ENCODE data around the gene LIMA1.
"Not testable (repeated sequence)": the region's sequence is repeated elsewhere in the genome, so short reads cannot be mapped to it uniquely, and the experiment has no call there.

Gene LIMA1

DNA sequence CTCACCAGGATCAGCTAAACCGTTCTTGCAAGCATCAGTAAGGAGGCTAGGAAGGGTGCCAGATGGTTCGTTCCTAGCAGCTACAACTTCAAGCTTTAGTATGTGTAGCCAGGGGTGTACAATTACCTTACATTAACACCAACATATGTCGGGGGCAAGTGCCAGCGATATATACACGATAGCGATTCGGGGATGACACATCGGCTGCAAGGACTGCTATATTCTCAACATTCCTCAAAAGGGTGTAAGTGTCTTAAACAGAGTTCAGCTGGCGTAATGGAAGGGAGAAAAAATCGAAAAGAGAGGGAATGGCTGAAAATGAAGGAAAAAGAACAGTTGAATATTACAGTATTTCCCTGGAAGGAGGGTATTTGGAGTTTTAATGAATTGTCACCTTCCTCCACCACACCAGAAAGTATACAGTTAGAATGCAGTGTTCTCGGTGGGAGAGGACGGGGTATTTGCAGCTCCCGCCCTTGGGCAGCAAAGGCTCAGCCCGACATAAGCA is 545 bp downstream of the LIMA1 start:
- DNase-seq, result no peak

DNA sequence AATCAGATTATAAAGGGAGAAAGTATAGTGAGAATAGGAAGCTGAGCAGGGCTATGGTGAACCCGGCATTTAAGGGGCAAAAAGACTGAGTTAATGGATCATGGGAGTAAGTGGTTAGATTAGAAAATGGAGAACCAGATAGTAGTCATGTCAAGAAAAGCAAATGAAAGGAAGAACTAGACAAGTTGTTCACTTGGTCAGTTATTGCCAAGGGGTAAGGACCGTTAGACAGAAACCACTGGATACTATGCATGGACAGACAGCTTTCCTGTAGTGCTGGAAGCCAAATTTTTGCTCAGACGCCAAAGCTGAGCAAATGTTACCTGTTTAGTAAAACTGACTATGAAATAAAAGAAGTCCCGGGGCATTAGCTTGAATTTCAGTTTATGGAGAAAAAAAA is 3.8 kb downstream of the LIMA1 start:
- DNase-seq, result no peak

DNA sequence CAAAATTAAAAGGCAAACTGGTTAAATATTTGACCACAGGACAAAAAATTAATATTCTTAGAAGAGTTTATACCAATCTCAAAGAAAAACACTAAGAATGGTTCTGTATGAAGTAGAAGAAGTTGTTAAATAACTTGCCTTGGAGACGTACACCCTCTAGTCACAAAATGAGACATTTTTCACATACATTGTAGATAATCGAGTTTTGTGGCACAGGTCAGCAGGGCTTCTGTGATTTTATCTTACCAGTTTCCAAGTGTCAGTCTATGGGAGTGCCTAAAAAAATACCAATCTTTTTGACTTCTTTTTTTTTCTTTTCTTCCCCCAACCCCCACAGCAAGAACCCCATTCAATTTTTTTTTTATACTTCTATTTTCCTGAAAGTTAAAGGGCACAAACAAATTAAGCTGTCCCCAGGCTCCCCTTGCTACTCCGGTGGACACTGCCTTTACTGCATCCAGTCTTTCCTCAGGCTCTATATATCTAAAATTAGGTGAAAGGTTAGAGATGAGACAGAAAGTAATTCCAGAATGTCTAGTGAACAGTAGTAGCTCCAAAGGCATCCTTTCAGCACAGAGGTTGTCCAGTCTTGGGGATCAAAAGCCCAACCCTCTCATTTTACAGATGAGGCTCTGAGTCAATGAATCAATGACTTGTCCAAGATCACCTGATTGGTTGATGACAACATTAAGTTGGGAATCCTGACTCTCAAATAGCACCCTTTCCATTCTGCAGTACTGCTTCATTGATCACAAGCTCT is 6.2 kb downstream of the LIMA1 start:
- DNase-seq, result no peak

DNA sequence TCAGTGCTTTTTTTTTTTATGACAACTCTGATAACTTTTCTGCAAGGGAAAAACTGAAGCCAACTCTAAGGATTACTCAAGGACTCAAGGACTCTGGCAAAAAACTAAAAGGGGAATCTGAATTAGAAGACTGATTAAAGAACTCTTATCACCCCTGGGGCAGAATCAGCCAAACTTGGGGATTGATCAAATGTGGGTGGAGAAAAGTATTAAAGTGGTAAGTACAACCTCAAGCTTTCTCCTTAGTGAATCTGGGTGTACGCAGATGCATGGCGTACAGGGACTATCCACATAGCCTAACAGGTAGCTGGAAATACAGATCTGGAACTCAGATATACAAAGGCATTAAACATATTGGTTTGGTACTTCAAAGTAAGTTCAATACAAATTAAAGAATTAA is 7.3 kb downstream of the LIMA1 start:
- DNase-seq, result no peak

DNA sequence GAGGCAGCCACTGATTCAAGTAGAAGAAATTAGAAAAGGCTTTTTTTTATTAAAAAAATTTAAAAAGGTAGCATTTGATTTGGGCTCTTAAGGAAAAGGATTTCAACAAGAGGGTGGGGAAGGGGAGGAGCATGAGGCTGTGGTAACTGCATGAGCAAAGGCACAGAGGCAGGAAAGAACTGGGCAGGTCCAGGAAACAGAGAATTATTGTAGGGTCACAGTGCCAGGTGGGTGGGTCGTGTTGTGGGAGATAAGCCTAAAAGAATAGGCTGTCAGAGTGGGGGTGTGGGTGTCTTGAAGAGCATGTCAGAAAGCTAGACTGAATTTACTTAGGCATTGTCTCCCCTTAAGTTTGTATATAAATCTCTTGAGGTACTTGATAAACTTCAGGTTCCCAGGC is 7.8 kb downstream of the LIMA1 start:
- no peak for DNase-seq

DNA sequence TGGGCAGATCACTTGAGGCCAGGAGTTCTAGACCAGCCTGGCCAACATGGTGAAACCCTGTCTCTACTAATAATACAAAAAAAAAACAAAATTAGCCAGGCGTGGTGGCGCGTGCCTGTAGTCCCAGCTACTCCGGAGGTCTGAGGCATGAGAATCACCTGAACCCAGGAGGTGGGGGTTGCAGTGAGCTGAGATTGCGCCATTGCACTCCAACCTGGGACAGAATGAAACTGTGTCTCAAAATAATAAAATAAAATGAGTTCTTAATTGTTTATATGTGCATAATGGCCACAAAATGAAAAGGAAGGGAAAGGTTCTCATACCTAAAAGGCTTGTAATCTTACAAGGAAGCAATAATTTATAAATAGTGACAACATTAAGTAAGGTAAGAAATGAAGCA is 8.2 kb downstream of the LIMA1 start:
- not testable (repeated sequence) for DNase-seq

DNA sequence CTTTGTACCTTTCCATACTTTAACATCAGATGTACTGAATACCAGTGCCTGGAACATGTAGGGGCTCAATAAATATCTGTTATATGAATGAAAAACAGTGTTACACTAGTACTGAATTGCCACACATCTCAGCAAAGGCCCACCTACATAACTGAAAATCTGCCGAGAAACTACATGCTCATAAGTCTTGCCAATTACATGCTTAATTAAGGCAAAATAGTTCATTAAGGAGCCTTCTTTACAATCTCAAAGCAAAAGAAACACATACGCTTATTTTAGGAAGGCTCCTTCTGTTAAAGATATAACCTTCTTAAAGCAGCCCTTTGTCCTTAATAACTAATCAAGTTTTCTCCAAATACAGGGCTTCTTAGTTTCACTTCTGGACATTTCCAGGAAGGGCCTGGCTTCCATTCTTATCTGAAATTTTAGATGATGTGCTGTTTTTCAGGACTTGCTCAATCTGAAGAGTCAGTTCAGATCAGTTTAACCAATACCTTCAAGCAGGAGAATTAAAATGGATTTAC is 11.5 kb downstream of the LIMA1 start:
- DNase-seq, result no peak

DNA sequence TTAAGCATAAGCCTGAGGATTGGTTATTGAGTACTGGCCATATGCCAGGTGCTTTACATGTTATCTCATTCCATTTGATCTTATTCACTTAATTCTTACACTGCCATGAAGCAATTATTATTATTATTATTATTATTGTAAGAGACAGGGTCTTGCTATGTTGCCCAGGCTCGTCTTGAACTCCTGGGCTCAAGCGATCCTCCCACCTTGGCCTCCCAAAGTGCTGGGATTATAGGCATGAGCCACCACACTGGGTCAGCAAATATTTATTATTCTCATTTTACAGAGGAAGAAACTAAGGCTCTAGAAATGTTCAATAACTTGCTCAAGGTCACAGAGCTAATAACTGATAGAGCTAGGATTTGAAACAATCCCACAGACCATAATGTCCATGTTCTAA is 14.8 kb downstream of the LIMA1 start:
- DNase-seq, result no peak

DNA sequence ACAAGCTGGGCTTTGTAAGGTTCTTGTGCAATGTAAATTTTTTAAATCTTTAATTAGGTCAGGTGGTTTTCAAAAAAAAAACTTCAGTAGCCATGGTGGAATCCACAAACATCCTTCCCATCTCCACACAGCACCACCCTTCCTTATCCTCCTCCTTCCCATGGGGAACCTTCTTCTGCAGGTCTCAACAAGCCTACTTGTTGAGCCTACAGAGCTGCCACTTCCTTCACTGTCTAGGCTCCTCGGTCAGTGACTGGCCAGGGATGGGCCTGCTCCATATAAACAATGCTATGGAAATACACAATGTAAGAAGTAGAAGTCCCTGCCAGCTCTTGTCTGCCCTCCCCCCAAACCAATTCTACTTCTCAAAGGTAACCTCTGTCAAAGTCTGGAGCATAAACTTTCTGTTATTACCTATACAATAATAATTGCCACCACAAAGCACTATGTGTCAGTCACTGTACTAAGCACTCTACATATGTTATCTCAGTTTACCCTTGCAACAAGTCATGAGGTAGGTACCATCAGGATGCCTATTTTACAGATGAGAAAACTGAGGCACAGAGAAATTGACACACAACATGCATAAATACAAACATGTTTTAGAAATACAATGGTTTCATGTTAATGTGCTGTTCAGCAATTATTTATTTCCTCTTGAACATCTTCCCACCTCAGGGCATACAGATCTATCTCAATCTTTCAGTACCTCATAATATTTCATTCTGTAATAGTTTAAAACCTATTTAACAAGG is 17.4 kb downstream of the LIMA1 start:
- no peak for DNase-seq

DNA sequence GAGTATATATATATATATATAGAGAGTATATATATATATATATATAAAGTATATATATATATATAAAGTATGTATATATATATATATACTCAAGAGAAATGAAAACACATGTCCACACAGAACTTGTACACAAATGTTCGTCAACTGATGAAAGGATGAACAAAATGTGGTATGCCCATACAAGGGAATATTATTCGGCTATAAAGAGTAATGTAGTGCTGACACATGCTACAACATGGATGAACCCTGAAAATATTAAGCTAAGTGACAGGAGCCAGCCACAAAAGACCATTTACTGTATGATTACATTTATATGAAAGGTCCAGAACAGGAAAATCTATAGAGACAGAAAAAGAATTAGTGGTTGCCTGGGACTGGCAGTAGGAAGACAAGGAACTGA is 19.5 kb downstream of the LIMA1 start:
- no peak for DNase-seq

DNA sequence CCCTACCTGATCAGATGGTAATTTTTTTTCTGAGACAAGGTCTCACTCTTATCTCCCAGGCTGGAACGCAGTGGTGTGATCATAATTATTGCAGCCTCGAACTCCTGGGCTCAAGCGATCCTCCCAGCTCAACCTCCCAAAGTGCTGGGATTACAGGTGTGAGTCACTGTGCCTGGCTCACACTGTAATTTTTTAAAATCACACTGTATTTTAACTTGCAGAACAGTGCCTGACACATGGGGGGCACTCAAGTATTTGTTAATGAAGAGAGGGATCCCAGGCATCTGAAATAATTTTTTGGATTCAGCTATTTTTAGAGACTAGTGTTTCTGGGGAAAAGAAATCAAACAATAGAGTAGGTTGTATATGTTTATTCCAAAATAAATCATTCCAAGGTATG is 21.7 kb downstream of the LIMA1 start:
- no peak for DNase-seq

DNA sequence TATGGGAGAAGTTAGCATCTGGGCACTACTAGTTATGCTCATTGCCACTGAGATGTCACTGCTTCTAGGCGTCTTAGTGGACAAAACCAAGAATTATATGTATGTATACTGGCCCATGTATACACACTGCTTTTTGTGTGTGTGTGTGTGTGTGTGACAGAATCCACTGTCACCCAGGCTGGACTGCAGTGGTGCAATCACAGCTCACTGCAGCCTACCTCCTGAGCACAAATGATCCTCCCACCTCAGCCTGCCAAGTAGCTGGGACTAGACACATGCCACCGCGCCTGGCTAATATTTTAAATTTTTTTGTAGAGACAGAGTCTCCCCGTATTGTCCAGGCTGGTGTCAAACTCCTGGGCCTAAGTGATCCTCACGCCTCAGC is 25.2 kb downstream of the LIMA1 start:
- no peak for DNase-seq

DNA sequence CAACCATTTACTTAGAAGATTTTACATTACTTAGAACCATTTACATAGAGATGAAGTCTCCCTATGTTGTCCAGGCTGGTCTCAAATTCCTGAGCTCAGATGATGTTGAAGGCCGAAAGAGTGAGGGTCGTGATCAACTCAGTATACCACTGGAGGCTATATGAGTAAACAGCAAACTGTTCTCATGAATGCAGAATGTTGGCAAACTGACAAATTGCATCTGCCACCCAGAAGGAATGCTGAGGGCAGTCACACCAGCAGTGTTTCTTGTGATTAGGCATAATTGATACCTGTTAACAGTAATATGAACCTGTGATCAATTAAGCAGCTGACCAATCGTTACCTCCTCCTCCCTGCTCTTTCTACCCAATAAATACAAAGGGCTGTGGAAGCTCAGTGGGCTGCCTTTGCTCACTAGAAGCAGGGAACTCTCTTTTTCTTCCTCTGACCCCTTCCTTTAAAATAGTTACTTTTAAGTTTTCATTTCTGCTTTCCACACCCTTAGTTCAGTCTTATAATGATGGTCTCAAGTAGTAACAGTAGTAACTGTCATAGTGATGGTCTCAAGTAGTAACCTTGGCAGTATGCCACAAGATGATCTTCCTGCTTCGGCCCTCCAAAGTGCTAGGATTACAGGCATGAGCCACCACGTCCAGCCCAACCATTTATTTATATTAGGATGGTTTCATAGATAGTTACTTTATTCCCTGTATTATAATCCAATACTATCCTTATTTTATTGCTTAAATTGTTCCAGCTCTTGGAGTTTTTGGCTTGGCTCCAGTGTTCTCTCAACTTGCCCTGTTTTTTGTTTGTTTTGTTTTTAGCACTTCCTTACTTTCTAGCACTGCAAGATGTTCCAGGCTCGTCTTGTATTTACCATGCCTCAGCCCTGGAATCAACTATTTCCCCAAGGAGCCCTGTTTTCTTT is 25.8 kb downstream of the LIMA1 start:
- DNase-seq, result no peak

DNA sequence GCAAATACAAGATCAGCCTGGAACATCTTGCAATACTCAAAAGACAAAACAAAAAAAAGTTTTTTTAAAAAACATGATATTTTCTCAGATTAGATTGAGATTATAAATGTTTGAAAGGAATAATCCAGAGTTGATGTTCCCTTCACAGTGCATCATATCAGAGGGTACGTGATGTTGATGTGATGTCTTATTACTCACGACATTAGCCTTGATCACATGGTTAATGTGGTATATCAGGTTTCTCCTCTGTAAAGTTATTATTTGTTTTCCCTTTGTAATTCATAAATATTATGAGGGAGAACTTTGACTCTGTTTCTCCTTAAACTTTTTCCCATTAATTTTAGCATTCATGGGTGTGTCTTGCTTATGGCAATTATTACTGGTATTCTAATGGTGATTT is 26.6 kb downstream of the LIMA1 start:
- DNase-seq, result no peak

DNA sequence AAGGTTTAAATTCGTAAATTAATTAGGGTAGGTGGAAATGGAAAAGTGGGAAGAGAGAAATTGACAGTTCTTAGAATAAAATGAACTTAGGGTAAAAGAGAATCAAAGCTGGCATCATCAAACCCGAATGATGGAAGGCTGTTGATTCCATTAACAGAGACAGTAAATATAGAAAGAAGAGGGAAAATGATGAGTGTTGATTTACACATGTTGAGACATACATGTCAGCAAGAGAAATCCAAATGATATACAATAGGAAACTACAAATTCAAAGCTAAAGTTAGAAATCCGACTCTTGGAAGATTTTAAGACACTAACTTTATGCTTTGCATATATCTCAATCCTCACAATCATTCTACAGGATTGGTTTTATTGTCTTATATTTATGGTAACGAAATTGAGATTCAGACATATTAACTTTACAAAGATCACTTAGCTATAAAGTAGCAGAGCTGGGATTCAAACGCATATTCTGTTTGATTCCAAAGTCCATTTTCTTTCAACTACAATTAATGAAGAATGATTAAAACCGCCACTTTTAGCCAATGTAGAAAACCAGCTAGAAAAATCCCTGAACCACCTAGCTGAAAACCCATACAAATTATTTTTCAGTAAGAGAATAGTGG is 30.2 kb downstream of the LIMA1 start:
- DNase-seq, result no peak

DNA sequence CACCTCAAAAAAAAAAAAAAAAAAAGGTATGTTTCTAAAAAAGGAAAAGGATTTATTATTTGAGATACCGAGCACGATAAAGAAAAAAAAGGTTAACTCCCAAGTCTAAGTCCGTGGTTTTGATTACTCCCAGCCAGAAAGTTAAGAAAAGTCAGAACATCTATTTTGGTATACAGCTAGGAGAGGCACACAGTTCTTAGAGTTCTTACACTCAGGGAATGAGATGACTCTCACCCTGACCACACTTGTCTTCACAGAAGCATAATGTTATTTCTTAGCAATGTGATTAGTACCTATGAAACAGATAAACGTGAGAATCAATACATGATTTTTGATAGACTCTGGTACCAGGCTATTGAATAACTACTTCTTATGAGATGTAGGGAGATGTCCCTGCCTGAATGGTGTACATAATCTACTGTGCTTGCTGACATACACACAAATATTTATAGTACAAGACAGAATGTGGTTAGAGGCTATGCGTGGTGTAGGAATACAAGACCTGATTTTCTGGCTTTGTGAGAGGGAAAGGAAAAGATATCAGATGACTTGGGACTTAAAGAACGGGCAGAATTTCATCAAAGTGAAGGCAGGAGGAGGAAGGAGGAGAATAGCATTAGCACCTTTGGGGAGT is 31.6 kb downstream of the LIMA1 start:
- no peak for DNase-seq

DNA sequence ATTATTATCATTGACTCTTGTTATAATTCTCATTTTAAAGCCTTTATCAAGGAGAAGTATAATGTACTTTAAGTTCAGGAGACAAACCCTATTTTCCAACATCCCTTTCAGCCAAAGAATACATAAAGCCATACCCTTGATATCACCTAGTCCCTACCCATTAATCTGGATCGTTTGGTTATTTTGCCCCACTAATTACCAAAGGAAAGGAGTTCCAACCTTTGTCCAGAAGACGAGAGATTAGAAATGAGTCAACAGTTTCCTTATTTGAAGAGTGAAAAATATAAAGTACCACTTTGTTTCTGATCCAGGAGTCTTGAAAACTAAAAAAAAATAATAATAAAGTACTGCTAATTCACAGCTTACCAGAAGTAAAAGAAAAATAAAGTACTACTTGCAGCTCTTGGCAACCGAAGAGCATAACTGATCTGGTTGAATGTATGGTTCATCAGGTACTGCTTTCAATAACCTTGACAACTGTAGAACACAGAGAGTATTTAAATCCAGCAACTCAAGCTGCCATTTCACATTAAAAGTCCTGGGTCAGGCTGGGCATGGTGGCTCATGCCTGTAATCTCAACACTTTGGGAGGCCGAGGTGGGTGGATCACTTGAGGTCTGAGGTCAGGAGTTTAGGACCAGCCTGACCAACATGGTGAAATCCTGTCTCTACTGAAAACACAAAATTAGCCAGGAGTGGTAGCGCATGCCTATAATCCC is 33.7 kb downstream of the LIMA1 start:
- DNase-seq, result no peak

DNA sequence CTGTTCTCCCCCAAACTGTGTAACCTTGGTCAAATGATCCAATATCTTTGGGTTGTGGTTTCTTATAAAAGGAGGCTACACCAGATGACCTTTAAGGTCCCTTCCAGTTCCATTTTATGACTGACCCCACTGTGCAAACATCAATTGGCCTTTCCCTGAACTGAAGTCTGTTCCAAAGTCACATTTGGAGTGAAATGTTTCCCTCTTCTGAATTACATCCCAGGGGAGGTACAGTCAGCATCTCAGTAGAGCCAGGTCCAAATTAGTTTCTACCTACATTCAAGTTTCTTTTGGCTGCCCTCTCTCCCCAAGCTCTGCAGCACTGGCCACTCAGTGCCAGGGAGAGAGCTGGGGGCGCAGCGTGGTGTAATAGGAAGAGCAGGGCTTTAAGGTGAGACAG is 34.4 kb downstream of the LIMA1 start:
- no peak for DNase-seq

DNA sequence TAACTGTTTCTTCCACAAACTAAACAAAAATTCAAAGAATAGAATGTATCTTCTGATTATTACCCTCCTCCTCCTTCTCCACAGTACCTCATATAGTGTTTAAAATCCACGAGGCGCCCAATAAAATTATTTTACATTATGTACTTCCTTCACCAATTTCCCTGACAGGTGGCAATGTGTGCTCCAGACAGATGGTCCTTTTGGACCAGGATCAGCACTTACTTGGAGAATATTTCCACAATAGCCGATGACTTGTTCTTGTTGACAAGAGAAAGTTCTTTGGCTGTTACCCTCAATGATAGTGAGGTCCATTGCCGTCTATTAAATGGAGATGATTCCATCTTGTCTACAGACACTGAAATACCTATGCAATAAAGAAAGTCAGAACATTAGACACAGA is 34.9 kb downstream of the LIMA1 start:
- no peak for DNase-seq

DNA sequence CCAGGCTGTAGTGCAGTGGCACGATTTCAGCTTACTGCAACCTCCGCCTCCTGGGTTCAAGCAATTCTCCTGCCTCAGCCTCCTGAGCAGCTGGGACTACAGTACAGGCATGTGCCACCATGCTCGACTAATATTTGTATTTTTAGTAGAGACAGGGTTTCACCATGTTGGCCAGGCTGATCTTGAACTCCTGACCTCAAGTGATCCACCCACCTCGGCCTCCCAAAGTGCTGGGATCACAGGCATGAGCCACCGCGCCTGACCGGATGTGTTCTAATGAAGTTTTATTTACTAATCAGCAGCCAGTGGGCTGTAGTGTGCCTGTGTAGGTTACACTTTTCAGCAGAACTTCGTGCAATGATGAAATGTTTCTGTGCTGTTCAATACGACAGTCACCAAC is 35.7 kb downstream of the LIMA1 start:
- not testable (repeated sequence) for DNase-seq

DNA sequence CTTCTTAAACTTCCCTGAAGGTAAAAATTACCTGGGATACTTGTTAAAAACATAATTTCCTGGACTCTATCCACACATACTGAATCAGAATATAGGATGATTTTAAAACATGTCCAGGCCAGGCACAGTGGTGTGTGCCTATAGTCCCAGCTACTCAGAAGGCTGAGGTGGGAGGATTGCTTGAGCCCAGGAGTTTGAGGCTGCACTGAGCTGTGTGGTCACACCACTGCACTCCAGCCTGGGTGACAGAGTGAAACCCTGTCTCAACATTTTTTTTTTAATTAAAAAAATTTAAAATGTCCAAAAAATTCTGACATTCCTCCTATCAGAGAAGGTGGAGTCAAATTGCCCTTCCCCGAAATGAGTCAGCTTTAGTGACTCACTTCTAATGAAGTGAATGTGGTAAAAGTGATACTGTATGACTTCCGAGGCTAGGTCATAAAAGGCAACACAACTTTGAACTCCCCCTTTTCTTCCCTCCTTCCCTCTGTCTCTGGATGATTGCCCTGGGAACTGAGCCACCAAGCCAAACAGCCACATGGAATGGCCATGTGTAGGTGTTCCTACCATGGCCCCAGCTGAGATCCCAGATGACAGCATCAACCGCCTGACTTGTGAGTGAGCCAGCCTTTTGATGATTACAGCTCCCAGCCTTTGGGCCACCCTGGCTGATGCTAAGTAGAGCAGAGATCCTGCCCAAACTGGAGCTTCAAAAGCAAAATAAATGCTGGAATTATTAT is 36.3 kb downstream of the LIMA1 start:
- no peak for DNase-seq
